PFSK-1 (cell line): ENCODE results near the gene RPTOR.

Experiments used
- FOXP2 ChIP-seq: optimal IDR thresholded peaks from 2 replicates; pipeline ENCODE3; 2011; ENCODE audit warnings: borderline replicate concordance, control low read depth, inconsistent platforms; ENCODE audit not compliant: insufficient read depth; ENCODE audit errors: extremely low read length, extremely low read depth
- POLR2AphosphoS5 ChIP-seq: IDR thresholded peaks from 2 replicates; pipeline ENCODE4 v1.6.1; 2012; ENCODE audit warnings: low read depth, mild to moderate bottlenecking, control low read depth, low read length, moderate library complexity
- SIN3A ChIP-seq: IDR thresholded peaks from 2 replicates; pipeline ENCODE4 v1.6.1; 2012; ENCODE audit warnings: mild to moderate bottlenecking, low read length, moderate library complexity, borderline replicate concordance; ENCODE audit not compliant: insufficient read depth
- TAF1 ChIP-seq: IDR thresholded peaks from 2 replicates; pipeline ENCODE4 v1.6.1; 2012; ENCODE audit warnings: low read length, control low read depth, borderline replicate concordance; ENCODE audit not compliant: insufficient read depth
- TF ChIP-seq, protein P1 (sequence below), 2 experiments: IDR thresholded peaks; 2 replicates each; pipeline versions ENCODE4 v1.6.1 to v1.8.0; 2011 to 2012; ENCODE audit warnings: low read depth in 2 of 2, low read length in 2 of 2, control low read depth in 1 of 2, inconsistent platforms in 1 of 2, mild to moderate bottlenecking in 1 of 2, moderate library complexity in 1 of 2; ENCODE audit not compliant: insufficient read depth in 1 of 2

RPTOR gene

DNA sequence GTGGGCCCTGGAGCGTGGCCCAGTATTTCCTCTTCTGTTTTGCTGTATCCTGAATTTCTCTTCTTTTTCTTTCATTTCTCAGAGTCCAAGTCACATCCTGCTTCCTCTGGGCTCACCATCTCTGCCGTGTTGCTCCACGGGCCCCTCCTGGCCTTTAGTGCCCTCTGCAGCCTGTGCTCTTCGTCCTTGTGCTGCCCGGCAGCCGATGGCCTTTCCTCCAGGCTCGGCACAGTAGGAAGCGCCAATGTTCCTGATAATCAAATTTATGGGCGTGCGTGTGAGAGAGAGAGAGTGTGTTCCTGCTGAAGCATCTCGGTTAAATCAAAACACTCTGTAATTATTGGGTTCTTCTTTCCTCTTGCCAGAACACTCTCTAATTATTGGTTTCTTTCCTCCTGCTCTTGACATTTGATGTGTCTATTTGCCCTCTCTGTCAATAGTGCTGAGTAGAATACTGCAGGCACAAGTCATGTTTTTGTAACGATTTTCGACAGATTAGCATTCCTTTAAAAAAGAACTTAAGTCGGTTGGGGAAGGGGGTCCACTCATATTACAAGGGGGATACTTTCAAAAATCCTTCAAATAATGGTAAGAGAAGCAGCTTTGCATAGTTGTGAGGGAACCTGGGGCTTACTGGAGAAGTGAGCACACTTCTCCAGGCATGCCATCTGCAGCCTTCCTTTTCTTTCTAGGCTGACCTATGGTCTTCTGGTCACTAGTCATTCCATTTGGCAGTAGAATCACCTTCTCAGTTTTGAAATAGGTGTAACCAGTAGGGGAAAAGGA, 126.6 kb downstream of the RPTOR start:
- TF ChIP-seq TAF1 (no peak), FOXP2 (peak; percentile 33)

DNA sequence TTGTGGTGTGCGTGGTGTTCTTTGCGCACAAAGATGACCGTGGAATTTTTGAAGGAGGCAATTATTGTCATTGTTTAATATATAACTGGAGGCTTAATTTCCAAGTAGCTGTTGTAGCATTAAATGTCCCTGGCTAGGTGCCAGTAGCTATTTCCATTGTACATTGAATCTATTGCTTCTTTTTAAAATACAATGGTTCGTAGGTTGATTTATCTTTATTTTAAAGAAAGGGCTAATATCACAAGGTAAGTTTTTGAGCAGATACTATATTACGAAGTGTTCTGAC, 127.1 kb downstream of the RPTOR start:
- TF ChIP-seq SIN3A (no peak), FOXP2 (no peak), TAF1 (no peak), POLR2AphosphoS5 (no peak)
- TF ChIP-seq, protein P1, sequence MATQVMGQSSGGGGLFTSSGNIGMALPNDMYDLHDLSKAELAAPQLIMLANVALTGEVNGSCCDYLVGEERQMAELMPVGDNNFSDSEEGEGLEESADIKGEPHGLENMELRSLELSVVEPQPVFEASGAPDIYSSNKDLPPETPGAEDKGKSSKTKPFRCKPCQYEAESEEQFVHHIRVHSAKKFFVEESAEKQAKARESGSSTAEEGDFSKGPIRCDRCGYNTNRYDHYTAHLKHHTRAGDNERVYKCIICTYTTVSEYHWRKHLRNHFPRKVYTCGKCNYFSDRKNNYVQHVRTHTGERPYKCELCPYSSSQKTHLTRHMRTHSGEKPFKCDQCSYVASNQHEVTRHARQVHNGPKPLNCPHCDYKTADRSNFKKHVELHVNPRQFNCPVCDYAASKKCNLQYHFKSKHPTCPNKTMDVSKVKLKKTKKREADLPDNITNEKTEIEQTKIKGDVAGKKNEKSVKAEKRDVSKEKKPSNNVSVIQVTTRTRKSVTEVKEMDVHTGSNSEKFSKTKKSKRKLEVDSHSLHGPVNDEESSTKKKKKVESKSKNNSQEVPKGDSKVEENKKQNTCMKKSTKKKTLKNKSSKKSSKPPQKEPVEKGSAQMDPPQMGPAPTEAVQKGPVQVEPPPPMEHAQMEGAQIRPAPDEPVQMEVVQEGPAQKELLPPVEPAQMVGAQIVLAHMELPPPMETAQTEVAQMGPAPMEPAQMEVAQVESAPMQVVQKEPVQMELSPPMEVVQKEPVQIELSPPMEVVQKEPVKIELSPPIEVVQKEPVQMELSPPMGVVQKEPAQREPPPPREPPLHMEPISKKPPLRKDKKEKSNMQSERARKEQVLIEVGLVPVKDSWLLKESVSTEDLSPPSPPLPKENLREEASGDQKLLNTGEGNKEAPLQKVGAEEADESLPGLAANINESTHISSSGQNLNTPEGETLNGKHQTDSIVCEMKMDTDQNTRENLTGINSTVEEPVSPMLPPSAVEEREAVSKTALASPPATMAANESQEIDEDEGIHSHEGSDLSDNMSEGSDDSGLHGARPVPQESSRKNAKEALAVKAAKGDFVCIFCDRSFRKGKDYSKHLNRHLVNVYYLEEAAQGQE (IDR thresholded peaks at IDR 0.05; ENCODE audit: insufficient read depth in 1 of 2, low read depth in 2 of 2, low read length in 2 of 2): no peak

DNA sequence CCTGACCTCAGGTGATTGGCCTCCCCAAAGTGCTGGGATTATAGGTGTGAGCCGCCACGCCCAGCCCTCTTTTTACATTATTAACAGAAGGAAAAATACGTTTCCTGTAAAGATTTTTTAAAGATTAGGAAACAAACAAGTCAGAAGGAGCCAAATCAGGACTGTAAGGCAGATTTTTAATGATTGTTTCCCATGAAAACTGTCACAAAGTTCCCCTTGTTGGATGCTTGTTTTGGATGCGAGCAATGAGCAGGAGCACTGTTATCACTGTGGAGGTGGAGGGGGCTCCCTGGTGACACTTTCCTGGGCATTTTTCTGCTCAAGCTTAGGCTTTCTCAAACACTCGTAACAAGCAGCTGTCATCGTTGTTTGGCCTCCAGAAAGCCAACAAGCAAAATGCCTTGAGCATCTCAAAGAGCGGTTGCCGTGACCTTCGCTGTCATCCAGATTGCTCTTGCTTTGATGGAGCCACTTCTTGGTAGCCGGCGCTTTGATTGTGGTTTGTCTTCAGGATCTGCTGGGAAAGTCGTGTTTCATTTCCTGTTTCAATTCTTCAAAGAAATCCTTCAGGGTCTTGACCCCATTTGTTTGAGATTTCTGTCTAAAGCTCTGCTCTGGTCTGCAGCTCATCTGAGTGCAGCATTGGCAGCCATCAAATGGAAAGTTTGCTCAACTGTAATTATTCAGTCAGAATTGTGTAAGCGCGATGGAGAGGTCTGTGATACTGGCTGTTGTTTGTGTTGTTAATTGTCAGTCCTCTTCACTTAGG, 128.7 kb downstream of the RPTOR start:
- TF ChIP-seq SIN3A: no peak
- no peak for TF ChIP-seq FOXP2
- TF ChIP-seq, protein P1 (IDR thresholded peaks at IDR 0.05; ENCODE audit: insufficient read depth in 1 of 2, low read depth in 2 of 2, low read length in 2 of 2): no peak
- no peak for TF ChIP-seq TAF1
- no peak for TF ChIP-seq POLR2AphosphoS5

DNA sequence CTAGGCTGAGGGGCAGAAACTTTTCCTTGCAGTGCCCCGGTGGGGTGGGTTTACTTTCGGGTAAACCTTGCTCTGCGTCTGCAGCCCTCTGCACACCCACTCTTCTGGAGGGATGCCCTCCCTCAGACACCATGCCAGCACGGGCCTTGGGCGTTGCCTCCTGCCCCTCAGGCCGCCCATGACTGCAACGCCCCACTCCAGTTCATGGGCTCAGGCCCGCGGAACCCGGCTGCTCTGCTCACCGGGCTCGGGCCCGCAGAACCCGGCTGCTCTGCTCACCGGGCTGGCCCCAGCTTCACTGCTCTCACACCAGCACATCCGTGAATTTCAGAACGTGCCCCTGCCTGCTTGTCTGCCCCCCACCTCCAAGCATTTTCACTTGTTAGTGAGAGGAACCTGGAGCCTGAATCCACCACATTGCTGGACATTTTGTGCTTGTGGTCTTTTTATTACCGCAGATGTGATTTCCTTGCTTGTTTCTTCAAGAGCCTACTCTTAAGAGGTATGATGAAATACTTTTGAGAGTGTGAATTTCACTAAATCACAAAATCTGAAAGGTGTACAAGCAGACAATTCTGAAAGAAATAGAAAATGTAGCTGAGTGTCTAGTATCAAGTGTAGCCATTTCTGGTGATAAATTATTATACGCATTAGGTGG, 130.9 kb downstream of the RPTOR start:
- TF ChIP-seq, protein P1 (IDR thresholded peaks at IDR 0.05; ENCODE audit: insufficient read depth in 1 of 2, low read depth in 2 of 2, low read length in 2 of 2): no peak
- TF ChIP-seq SIN3A: no peak
- TF ChIP-seq POLR2AphosphoS5: no peak
- TF ChIP-seq TAF1: no peak
- no peak for TF ChIP-seq FOXP2

DNA sequence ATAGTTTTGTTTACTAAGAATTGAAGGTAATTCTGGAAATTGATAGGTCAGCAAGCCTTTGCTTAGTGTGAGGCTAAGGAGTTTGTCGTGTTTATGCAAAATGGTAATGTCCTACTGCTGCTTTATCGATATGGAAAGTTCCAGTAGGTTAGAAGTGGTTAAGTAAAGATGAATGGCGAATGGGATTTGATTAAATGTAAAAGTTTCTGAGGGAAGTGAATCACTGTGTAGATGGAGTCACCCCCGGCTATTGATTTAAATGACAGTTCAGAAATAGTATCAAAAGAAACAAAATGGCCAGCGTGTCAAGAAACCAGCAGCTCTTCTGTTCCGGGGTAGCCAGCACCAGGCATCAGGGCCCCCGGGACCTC, 131.4 kb downstream of the RPTOR start:
- TF ChIP-seq POLR2AphosphoS5 (no peak), TAF1 (no peak), FOXP2 (no peak), SIN3A (no peak)
- TF ChIP-seq, protein P1 (IDR thresholded peaks at IDR 0.05; ENCODE audit: insufficient read depth in 1 of 2, low read depth in 2 of 2, low read length in 2 of 2): no peak
